GM23338 (cell line): ENCODE measurements around the gene CHD5.

Source experiments
- CREB1 ChIP-seq: fragments of 250-450 bp; sonication (Bioruptor Pico); IDR thresholded peaks from 2 replicates; pipeline ENCODE4 v1.5.0; 2020; ENCODE audit warnings: low read depth, mild to moderate bottlenecking, moderate library complexity
- EZH2 ChIP-seq: fragments of 200-600 bp; sonication (generic); IDR thresholded peaks from one replicate; pipeline ENCODE4 v1.8.0; 2017; ENCODE audit warnings: antibody characterized with exemption, mild to moderate bottlenecking, low read depth; ENCODE audit not compliant: unreplicated experiment
- EZH2phosphoT487 ChIP-seq: fragments of 200-600 bp; sonication (generic); IDR thresholded peaks from one replicate; pipeline ENCODE4 v1.8.1; 2018; ENCODE audit warnings: antibody characterized with exemption; ENCODE audit not compliant: unreplicated experiment
- JUNB ChIP-seq: IDR thresholded peaks from one replicate; pipeline ENCODE4 v1.6.1; 2016; ENCODE audit warnings: antibody characterized with exemption; ENCODE audit not compliant: unreplicated experiment
- POLR2AphosphoS5 ChIP-seq: IDR thresholded peaks from 2 replicates; pipeline ENCODE4 v1.6.1; 2016; ENCODE audit warnings: antibody characterized with exemption, low read depth
- STAT1 ChIP-seq: IDR thresholded peaks from one replicate; pipeline ENCODE4 v1.6.1; 2016; ENCODE audit warnings: antibody characterized with exemption; ENCODE audit not compliant: unreplicated experiment
- TF ChIP-seq, protein P1 (sequence below), 2 experiments: fragments of 200-600 bp in 1 of 2; sonication (generic) in 1 of 2; conservative IDR thresholded peaks; 2 replicates each; pipeline versions ENCODE4 v1.5.1 to v1.6.1; 2016 to 2017; ENCODE audit warnings: antibody characterized with exemption in 2 of 2, low read depth in 2 of 2, mild to moderate bottlenecking in 2 of 2, moderate library complexity in 1 of 2
- TF ChIP-seq, protein P2 (sequence below): IDR thresholded peaks from one replicate; pipeline ENCODE4 v1.6.1; 2018; ENCODE audit warnings: antibody characterized with exemption; ENCODE audit not compliant: unreplicated experiment
- TF ChIP-seq, protein P3 (sequence below): fragments of 250-450 bp; sonication (Bioruptor Pico); IDR thresholded peaks from 2 replicates; pipeline ENCODE4 v1.5.0; 2020; ENCODE audit warnings: mild to moderate bottlenecking, moderate library complexity

DNA sequence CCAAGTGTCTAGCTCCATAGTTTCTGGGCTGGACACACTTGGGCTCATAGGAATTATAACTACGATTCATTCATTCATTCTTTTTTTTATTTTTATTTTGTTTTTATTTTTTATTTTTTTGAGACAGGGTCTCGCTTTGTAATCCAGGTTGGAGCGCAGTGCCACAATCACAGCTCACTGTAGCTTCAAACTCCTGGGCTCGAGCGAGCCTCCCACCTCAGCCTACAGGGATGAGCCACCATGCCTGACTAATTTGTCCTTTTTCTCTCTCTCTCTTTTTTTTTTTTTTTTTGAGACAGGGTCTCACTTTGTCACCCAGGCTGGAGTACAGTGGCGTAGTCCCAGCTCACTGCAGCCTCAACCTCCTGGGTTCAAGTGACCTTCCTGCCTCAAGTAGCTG is 92.2 kb downstream of the CHD5 start:
- no peak for TF ChIP-seq EZH2
- no peak for TF ChIP-seq POLR2AphosphoS5
- TF ChIP-seq, protein P1, sequence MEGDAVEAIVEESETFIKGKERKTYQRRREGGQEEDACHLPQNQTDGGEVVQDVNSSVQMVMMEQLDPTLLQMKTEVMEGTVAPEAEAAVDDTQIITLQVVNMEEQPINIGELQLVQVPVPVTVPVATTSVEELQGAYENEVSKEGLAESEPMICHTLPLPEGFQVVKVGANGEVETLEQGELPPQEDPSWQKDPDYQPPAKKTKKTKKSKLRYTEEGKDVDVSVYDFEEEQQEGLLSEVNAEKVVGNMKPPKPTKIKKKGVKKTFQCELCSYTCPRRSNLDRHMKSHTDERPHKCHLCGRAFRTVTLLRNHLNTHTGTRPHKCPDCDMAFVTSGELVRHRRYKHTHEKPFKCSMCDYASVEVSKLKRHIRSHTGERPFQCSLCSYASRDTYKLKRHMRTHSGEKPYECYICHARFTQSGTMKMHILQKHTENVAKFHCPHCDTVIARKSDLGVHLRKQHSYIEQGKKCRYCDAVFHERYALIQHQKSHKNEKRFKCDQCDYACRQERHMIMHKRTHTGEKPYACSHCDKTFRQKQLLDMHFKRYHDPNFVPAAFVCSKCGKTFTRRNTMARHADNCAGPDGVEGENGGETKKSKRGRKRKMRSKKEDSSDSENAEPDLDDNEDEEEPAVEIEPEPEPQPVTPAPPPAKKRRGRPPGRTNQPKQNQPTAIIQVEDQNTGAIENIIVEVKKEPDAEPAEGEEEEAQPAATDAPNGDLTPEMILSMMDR (conservative IDR thresholded peaks at IDR 0.05; ENCODE audit: low read depth in 2 of 2): no peak
- no peak for TF ChIP-seq STAT1
- TF ChIP-seq, protein P2, sequence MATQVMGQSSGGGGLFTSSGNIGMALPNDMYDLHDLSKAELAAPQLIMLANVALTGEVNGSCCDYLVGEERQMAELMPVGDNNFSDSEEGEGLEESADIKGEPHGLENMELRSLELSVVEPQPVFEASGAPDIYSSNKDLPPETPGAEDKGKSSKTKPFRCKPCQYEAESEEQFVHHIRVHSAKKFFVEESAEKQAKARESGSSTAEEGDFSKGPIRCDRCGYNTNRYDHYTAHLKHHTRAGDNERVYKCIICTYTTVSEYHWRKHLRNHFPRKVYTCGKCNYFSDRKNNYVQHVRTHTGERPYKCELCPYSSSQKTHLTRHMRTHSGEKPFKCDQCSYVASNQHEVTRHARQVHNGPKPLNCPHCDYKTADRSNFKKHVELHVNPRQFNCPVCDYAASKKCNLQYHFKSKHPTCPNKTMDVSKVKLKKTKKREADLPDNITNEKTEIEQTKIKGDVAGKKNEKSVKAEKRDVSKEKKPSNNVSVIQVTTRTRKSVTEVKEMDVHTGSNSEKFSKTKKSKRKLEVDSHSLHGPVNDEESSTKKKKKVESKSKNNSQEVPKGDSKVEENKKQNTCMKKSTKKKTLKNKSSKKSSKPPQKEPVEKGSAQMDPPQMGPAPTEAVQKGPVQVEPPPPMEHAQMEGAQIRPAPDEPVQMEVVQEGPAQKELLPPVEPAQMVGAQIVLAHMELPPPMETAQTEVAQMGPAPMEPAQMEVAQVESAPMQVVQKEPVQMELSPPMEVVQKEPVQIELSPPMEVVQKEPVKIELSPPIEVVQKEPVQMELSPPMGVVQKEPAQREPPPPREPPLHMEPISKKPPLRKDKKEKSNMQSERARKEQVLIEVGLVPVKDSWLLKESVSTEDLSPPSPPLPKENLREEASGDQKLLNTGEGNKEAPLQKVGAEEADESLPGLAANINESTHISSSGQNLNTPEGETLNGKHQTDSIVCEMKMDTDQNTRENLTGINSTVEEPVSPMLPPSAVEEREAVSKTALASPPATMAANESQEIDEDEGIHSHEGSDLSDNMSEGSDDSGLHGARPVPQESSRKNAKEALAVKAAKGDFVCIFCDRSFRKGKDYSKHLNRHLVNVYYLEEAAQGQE: no peak
- no peak for TF ChIP-seq EZH2phosphoT487
- TF ChIP-seq, protein P3, sequence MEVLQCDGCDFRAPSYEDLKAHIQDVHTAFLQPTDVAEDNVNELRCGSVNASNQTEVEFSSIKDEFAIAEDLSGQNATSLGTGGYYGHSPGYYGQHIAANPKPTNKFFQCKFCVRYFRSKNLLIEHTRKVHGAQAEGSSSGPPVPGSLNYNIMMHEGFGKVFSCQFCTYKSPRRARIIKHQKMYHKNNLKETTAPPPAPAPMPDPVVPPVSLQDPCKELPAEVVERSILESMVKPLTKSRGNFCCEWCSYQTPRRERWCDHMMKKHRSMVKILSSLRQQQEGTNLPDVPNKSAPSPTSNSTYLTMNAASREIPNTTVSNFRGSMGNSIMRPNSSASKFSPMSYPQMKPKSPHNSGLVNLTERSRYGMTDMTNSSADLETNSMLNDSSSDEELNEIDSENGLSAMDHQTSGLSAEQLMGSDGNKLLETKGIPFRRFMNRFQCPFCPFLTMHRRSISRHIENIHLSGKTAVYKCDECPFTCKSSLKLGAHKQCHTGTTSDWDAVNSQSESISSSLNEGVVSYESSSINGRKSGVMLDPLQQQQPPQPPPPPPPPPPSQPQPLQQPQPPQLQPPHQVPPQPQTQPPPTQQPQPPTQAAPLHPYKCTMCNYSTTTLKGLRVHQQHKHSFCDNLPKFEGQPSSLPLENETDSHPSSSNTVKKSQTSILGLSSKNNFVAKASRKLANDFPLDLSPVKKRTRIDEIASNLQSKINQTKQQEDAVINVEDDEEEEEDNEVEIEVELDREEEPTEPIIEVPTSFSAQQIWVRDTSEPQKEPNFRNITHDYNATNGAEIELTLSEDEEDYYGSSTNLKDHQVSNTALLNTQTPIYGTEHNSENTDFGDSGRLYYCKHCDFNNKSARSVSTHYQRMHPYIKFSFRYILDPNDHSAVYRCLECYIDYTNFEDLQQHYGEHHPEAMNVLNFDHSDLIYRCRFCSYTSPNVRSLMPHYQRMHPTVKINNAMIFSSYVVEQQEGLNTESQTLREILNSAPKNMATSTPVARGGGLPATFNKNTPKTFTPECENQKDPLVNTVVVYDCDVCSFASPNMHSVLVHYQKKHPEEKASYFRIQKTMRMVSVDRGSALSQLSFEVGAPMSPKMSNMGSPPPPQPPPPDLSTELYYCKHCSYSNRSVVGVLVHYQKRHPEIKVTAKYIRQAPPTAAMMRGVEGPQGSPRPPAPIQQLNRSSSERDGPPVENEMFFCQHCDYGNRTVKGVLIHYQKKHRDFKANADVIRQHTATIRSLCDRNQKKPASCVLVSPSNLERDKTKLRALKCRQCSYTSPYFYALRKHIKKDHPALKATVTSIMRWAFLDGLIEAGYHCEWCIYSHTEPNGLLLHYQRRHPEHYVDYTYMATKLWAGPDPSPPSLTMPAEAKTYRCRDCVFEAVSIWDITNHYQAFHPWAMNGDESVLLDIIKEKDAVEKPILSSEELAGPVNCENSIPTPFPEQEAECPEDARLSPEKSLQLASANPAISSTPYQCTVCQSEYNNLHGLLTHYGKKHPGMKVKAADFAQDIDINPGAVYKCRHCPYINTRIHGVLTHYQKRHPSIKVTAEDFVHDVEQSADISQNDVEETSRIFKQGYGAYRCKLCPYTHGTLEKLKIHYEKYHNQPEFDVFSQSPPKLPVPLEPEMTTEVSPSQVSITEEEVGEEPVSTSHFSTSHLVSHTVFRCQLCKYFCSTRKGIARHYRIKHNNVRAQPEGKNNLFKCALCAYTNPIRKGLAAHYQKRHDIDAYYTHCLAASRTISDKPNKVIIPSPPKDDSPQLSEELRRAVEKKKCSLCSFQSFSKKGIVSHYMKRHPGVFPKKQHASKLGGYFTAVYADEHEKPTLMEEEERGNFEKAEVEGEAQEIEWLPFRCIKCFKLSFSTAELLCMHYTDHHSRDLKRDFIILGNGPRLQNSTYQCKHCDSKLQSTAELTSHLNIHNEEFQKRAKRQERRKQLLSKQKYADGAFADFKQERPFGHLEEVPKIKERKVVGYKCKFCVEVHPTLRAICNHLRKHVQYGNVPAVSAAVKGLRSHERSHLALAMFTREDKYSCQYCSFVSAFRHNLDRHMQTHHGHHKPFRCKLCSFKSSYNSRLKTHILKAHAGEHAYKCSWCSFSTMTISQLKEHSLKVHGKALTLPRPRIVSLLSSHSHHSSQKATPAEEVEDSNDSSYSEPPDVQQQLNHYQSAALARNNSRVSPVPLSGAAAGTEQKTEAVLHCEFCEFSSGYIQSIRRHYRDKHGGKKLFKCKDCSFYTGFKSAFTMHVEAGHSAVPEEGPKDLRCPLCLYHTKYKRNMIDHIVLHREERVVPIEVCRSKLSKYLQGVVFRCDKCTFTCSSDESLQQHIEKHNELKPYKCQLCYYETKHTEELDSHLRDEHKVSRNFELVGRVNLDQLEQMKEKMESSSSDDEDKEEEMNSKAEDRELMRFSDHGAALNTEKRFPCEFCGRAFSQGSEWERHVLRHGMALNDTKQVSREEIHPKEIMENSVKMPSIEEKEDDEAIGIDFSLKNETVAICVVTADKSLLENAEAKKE (CRISPR knock-in tag): no peak
- TF ChIP-seq JUNB: no peak
- TF ChIP-seq CREB1 (CRISPR knock-in tag): no peak
